ENCODE measurements around the gene PGM2L1.
"Not testable (repeated sequence)": the region's sequence is repeated elsewhere in the genome, so short reads cannot be mapped to it uniquely, and the experiment has no call there.

PGM2L1 gene

GRCh38 chr11:74398244-74399159, at the start of gene PGM2L1:
TSS of gene PGM2L1 (minus strand) at chr11:74398433. CDS start at chr11:74398161, 272 bp downstream.
- peak; percentile 93 for DNase-seq

DNA sequence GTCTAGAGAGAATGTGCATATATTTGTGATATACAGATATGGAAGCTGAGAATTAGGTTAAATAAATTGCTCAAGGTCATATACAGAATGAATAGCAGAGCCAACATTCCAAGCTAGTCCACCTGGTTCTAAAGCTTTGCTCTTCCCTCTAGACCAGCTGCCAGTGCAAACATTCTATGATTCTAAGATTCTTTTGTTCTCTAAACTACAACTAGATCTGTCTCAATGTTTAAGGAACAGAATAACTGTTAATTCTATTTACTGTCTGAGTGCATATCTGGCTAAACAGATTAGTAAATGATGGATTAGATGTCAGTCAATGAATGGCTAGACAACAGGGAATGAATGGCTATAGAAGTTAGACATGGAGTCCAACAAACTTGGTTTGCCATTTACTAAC, 49.5 kb upstream of the PGM2L1 start:
- no peak for DNase-seq

DNA sequence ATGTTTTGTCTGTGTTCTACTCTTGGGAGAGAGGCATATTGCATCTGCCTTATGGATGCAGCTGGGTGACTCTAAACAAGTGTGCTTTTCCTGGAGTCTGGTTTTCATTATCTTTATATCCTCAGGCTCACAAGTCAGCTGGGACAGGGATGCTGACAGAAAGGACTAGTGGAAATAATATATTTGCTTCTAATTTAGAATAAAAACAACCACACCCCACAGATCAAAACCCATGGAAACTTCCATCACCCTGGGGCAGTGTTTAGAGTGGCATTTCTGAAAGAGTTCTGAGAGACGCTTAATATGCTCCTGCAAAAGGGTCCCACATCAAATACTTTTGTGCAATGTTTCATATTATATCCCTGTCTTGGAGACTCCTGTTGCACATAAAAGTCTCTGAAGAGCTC, 48.3 kb upstream of the PGM2L1 start:
- no peak for DNase-seq

DNA sequence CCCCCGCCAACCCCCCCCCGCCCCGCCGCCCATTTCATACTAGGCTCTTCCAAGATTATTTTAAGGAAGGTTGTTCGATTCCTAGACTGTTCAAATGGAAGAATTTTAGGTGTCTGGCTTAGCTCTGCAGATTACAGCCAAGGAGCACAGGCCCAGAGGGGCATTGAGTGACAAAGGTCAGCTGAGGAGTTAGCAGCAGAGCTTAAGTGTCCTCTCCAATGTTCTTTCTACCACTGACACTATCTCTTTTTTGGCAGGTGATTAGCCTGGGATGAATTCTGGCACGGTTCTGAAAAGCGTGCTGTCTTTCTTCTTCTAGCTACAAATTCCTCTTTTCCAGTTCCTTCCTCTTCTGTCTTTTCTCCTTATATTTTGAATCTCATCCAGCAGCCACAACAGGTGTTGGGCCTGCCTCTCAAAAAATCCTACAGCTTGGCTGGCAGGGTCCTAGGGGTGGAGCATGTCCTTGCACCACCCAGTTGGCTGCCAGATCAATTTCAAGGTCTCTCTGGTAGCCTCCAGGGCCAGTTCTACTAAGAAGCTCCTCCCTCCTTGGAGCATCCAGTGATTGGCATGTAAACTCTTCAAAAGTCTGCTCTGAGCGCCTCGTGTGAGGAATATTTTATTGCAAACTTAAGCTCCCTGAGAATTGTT, 46.1 kb upstream of the PGM2L1 start:
- DNase-seq, result no peak

DNA sequence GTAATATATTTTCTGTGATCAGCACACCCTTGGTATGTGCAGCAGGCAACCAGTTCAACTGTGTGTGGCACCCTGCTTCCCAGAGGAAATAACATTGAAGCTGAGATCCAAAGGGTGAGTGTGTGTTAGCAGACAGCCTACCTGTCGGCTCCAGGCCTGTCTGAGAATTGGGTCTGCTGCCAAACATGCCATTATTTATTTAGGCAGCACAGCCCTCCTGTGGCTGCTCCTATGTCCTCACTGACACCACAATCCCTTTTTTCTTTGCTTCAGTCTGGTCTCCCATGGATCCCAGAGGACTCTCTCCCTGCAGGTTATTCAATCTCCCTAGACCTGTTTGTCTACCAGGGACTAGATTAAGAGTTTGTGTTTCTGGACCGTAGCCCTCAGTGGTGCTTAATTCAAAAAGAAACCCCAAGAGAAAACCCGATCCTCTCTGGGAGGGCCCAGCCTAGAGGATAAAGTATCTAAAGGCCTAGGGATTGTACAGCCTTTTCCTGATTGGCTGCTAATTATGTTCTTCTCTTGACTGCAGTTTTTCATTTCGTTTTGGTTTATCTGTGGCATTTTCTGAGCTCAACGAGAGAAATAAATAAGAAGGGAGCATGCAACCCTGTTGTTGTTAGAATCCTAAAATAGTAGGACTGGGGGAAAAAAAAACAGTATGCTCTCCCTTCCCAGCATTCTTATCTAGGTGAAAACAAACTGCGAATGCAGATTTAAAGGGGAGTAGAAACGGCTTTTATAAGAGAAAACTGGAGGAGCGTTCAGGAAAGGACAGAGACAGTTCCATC, 45.0 kb upstream of the PGM2L1 start:
- DNase-seq, result no peak

DNA sequence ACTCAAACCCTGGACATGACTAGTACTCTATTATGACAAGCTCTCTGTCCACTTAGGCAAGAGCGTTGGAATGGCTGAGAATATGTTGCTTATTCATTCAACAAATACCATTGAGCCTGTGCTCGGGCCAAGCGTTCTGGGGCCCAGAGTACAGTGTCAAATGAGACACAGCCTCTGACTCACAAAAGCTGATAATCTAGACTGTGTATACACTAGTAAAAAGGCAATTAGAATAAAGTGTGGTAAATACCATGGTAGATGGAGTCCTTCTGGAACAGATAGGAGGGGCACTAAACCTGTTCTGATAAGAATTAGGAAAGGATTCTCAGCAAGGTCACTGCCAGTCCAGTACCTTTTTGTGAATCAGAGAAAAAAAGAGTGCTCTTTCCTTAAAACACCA, 44.4 kb upstream of the PGM2L1 start:
- DNase-seq, result no peak

DNA sequence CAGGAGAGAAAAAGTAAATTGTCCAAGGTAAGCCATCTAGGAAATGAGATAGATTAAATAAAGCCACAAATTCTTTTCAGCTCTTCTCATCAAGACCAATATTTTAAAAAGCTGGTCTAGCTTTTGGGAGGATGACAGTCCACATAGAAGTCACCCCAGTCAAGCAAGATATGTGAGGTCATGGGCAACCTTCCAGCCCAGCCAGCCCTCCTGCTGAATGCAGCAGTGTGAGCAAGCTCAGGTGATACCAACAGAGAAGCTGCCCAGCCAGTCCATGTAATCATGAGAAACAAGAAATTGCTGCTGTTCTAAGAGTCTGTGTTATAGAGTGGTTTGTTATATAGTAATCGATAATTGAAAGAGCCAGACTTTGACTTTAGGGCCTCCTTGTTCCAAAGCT, 40.4 kb upstream of the PGM2L1 start:
- no peak for DNase-seq

DNA sequence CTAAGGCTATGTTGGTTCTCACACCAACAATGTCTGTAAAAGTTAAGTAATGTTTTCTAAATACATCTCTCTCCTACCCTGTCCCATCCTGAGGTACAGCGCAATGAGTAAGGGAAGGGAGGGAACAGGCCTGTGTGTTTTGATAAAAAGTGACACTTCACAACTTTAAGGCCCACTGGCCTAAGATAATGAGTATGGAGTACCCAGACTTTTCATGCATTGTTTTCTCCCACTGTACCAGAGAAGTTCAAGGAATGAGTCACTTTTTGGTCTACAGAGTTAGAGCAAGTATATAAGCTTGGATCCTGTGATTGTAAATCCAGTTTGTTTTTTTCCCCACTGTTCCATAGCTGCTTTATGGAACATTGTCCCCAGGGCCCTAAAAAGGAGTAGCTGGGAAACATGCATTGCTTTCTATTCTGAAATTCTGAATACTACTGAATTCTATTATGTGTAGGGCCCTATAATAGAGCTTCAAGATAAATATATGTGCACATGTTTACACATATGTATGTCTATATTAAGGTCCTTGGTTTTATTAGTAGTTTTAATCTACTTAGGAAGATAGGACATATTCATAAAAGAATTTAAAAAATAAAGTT, 39.3 kb upstream of the PGM2L1 start:
- DNase-seq, result no peak

DNA sequence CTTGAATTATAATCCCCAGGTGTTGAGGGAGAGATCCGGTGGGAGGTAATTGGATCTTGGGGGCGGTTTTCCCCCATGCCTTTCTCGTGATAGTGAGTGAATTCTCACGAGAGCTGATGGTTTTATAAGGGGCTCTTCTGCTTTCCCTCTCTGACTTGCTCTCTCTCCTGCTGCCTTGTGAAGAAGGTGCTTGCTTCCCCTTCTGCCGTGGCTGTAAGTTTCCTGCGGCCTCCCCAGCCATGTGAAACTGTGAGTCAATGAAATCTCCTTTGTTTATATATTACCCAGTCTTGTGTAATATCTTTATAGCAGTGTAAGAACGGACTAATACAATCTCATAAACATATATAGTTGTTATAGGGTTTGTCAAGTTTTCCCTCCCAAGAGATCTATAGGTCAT, 36.3 kb upstream of the PGM2L1 start:
- DNase-seq, result no peak

DNA sequence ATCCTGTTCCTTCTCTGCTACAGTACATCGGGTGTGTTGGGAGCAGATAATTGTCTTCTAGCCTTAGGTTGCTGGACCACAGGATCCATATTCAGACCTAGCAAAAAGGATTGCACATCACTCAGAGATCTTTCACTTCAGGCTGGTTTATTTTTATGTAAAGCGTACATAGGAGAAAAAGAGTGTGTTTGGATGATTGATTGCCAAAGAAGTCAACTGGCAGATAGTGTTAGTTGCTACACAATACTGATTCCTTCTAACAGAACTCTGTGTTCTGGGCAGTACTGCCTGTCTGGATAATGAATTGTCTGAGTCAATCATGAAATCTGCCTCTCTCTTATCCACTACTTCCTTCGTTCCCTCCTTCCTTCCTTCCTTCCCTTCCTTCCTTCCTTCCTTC, 31.0 kb upstream of the PGM2L1 start:
- no peak for DNase-seq

- no peak for DNase-seq
Measured at GRCh38 chr11:74427384-74427886, 29.2 kb upstream of the PGM2L1 start.

GRCh38 chr11:74425100-74425499, 26.9 kb upstream of the PGM2L1 start:
- DNase-seq, result no peak

GRCh38 chr11:74418509-74418895, 20.3 kb upstream of the PGM2L1 start:
- DNase-seq, result no peak

GRCh38 chr11:74417860-74418508, 19.8 kb upstream of the PGM2L1 start:
- no peak for DNase-seq

DNA sequence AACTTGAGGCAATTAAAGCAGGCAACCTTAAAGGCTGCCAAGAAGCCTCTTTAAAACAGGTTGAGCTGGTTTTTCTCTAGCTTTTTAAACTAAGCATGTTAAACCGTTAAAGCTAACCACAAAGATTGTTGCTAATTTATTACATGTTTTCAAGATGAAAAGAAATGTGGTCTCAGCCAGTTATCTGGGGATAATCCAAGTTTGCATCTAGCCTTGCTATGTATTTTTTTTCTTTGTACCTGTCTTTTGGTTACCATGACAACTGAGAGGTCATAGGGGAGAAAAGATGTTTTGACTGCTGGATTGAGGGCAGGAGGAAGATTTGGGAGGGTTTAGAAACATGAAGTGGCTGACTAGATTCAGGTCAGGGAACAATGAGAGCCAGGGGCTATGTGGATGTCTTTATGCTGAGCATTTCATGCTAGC, 19.2 kb upstream of the PGM2L1 start:
- DNase-seq, result no peak

DNA sequence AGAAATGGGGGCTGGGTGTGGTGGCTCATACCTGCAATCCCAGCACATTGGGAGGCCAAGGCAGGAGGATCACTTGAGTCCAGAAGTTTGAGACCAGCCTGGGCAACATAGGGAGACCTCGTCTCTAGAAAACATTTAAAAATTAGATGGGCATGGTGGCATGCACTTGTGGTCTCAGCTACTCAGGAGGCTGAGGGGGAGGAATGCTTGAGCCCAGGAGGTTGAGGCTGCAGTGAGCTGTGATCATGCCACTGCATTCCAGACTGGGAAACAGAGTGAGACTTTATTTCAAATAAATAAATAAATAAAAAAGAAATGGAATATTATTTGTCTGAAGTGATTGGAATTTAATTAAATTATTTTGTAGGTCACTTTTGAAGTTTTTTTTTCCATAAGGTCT, 18.7 kb upstream of the PGM2L1 start:
- DNase-seq, result not testable (repeated sequence)

GRCh38 chr11:74412733-74413359, 14.6 kb upstream of the PGM2L1 start:
- no peak for DNase-seq

DNA sequence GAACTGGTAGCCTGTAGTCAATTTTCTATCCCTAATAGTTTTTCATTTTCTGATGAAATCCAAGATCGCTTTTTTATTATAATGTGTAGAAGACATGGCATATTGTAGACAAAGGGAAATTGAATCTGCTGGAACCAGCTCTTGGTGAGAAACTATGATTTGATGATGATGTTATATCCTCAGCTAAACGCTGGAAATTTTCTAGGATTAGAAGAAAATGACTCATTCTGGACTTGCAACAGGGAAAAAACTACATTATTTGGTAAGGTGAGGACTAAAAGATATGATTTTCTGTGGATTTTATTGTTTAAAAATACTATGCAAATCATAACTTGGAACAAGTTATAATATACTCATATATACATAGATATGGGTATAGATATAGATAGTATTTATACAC, 14.1 kb upstream of the PGM2L1 start:
- DNase-seq, result no peak

GRCh38 chr11:74409633-74410032, 11.4 kb upstream of the PGM2L1 start:
- DNase-seq, result no peak

DNA sequence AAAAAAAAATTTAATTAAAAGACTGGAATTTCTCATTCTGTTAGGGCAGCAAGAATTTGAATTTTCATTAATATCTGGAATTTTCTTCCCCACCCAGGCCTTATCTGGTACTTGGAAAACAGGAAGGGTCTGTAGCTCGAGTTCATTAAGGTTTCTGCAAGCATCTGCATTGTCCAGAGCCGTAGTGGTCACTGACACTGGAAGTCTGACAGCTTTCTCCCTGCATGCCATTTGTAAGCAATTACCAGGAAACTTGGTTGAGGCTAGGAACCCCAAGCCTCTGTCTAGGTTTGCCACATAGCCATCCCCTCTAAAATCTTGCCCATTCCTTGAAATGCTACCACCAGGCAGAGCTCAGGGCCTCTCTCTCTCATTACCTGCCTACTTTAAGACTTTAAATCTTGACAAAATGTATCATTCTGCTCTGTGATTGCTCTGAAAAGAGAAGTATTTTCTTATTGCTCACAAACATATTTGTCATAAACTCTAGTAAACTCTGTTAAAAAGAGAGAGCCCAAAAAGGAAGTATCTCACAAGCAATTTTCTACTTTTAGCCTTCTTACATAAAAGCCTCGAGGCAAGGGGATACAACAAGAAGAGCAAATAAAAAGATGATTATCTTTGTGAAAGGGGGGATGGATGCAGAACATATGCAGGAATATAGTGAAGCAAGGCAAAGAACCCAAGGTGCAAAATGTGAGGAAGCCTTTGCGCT, 5.5 kb upstream of the PGM2L1 start:
- no peak for DNase-seq

GRCh38 chr11:74400606-74401005, 2.4 kb upstream of the PGM2L1 start:
- DNase-seq, result no peak

All from stimulated activated CD8-positive, alpha-beta memory T cell treated with anti-CD3 and anti-CD28 coated beads, Interleukin-4, amount 100 ng/mL, for 48 hours (primary cell).